IMR-90 (cell line): ENCODE data around the gene HNRNPC. TPM values are rescaled to one million over a fixed set of nuclear protein-coding genes. Genes with fewer than 3 reads are reported as not detected.
"Not testable (repeated sequence)": the region's sequence is repeated elsewhere in the genome, so short reads cannot be mapped to it uniquely, and the experiment has no call there.

Experiments
- ATAC-seq: fragments of 200-7000 bp; cut with Tn5 transposase; 2 replicates; pipeline ENCODE4 v1.9.1; 2020; ENCODE audit warnings: low read depth, mild to moderate bottlenecking, moderate library complexity
- BruUV-seq: library from RNA; stranded (reverse); fragments of 400-500 nt; replicated peaks from 2 replicates; lab custom pipeline; 2021; lab: Mats Ljungman, UMichigan
- CTCF ChIA-PET: fragments of 300-600 bp; formaldehyde crosslinking; extraction: SDS; loops from one replicate; lab custom pipeline; 2021; ENCODE audit warnings: antibody characterized with exemption; lab: Yijun Ruan, JAX
- POLR2A ChIA-PET: fragments of 300-600 bp; sonication (Branson Sonifier 250); formaldehyde crosslinking; loops from one replicate; lab custom pipeline; 2022; ENCODE audit warnings: antibody characterized with exemption; ENCODE audit not compliant: unreplicated experiment; lab: Charles Lee
- DNase-seq: peaks from one replicate; pipeline ENCODE4 v3.0.0; 2013
- H2AFZ ChIP-seq: replicated peaks from 2 replicates; pipeline ENCODE3; 2013; ENCODE audit warnings: low read length, mild to moderate bottlenecking; ENCODE audit not compliant: poor library complexity
- H2AK5ac ChIP-seq: 2 replicates; pipeline ENCODE4 v1.6.1; 2013; ENCODE audit warnings: low read depth, low read length, inconsistent platforms
- H2AK9ac ChIP-seq: replicated peaks from 2 replicates; pipeline ENCODE3; 2013; ENCODE audit warnings: mild to moderate bottlenecking, low read depth, low read length, moderate library complexity; ENCODE audit not compliant: poor library complexity
- H2BK120ac ChIP-seq: 2 replicates; pipeline ENCODE4 v1.6.1; 2013; ENCODE audit warnings: low read depth, low read length, inconsistent platforms
- H2BK15ac ChIP-seq: 3 replicates; pipeline ENCODE4 v1.6.1; 2013; ENCODE audit warnings: low read depth, low read length, inconsistent platforms
- H2BK20ac ChIP-seq: 2 replicates; pipeline ENCODE4 v1.6.1; 2013; ENCODE audit warnings: low read depth, mild to moderate bottlenecking, inconsistent platforms, low read length, moderate library complexity
- H2BK5ac ChIP-seq: 2 replicates; pipeline ENCODE4 v1.6.1; 2013; ENCODE audit warnings: mild to moderate bottlenecking, low read depth, low read length, inconsistent platforms; ENCODE audit not compliant: poor library complexity, severe bottlenecking
- H3K14ac ChIP-seq: replicated peaks from 2 replicates; pipeline ENCODE4 v1.6.1; 2013; ENCODE audit warnings: low read depth, low read length, inconsistent platforms
- H3K18ac ChIP-seq: 2 replicates; pipeline ENCODE4 v1.6.1; 2013; ENCODE audit warnings: low read depth, low read length, control low read depth
- H3K23ac ChIP-seq: 2 replicates; pipeline ENCODE4 v1.6.1; 2013; ENCODE audit warnings: low read depth, low read length, inconsistent platforms
- H3K27ac ChIP-seq: 2 replicates; pipeline ENCODE4 v1.5.1; 2013; ENCODE audit warnings: mild to moderate bottlenecking, control low read depth, low read length; ENCODE audit not compliant: insufficient read depth
- H3K27me3 ChIP-seq: 2 replicates; pipeline ENCODE4 v1.6.1; 2013; ENCODE audit warnings: low read length; ENCODE audit not compliant: control insufficient read depth, insufficient read depth
- H3K36me3 ChIP-seq: 2 replicates; pipeline ENCODE4 v1.6.1; 2013; ENCODE audit warnings: low read length, mixed read lengths; ENCODE audit not compliant: control insufficient read depth, insufficient read depth
- H3K4ac ChIP-seq: 2 replicates; pipeline ENCODE4 v1.6.1; 2013; ENCODE audit warnings: low read depth, low read length, inconsistent platforms
- H3K4me1 ChIP-seq: 2 replicates; pipeline ENCODE4 v1.6.1; 2013; ENCODE audit warnings: low read length, mixed read lengths; ENCODE audit not compliant: control insufficient read depth, insufficient read depth
- H3K4me2 ChIP-seq: 2 replicates; pipeline ENCODE4 v1.6.1; 2013; ENCODE audit warnings: low read depth, mild to moderate bottlenecking, control low read depth, low read length, moderate library complexity
- H3K4me3 ChIP-seq: 2 replicates; pipeline ENCODE4 v1.5.1; 2013; ENCODE audit warnings: low read depth, mild to moderate bottlenecking, control low read depth, low read length, moderate library complexity; ENCODE audit not compliant: insufficient read depth
- H3K56ac ChIP-seq: 2 replicates; pipeline ENCODE4 v1.6.1; 2013; ENCODE audit warnings: low read length, inconsistent platforms; ENCODE audit not compliant: insufficient read depth; ENCODE audit errors: extremely low read depth
- H3K79me1 ChIP-seq, 2 experiments: 2 replicates each; pipeline ENCODE4 v1.6.1; 2013; ENCODE audit warnings: low read length in 2 of 2, inconsistent platforms in 1 of 2, low read depth in 1 of 2
- H3K9ac ChIP-seq: 2 replicates; pipeline ENCODE4 v1.6.1; 2013; ENCODE audit warnings: low read depth, low read length, control low read depth
- H3K9me1 ChIP-seq: 2 replicates; pipeline ENCODE4 v1.6.1; 2013; ENCODE audit warnings: low read length, inconsistent platforms; ENCODE audit not compliant: insufficient read depth
- H3K9me3 ChIP-seq: 2 replicates; pipeline ENCODE4 v1.6.1; 2013; ENCODE audit warnings: low read length; ENCODE audit not compliant: control insufficient read depth, insufficient read depth
- H4K20me1 ChIP-seq: 2 replicates; pipeline ENCODE4 v1.6.1; 2013; ENCODE audit warnings: low read length, inconsistent platforms; ENCODE audit not compliant: insufficient read depth
- H4K5ac ChIP-seq: 2 replicates; pipeline ENCODE4 v1.6.1; 2013; ENCODE audit warnings: mild to moderate bottlenecking, low read depth, low read length, control low read depth
- H4K8ac ChIP-seq, 2 experiments: 2 replicates each; pipeline ENCODE4 v1.6.1; 2013; ENCODE audit warnings: low read depth in 2 of 2, low read length in 2 of 2, control low read depth in 1 of 2, inconsistent platforms in 1 of 2
- H4K91ac ChIP-seq: 2 replicates; pipeline ENCODE4 v1.6.1; 2013; ENCODE audit warnings: low read depth, low read length, inconsistent platforms; ENCODE audit not compliant: insufficient read depth
- WGBS, 2 experiments: methylation state at CpG; one replicate each; pipeline versions ENCODE4 v1.1.5 to v1.1.7; 2013; ENCODE audit warnings: missing lambda C conversion rate in 2 of 2; ENCODE audit not compliant: insufficient read length in 1 of 2; ENCODE audit errors: extremely low coverage in 2 of 2; 5-methylcytosine and 5-hydroxymethylcytosine counted together
- dilution Hi-C: fragments of 300-500 bp; cut with HindIII; formaldehyde crosslinking; loops from one replicate; pipeline ENCODE4 v1.14.3; 2018; ENCODE audit warnings: low sequenced_read_pairs; ENCODE audit not compliant: unreplicated experiment
- in situ Hi-C: fragments of 300-500 bp; cut with MboI; formaldehyde crosslinking; loops from 3 replicates; pipeline ENCODE4 v1.14.3; 2019; ENCODE audit warnings: low sequenced_read_pairs, inconsistent platforms, mixed read lengths
- intact Hi-C: fragments of 100-400 bp; cut with micrococcal nuclease; formaldehyde crosslinking; loops from 2 replicates; pipeline ENCODE4 v1.10.0; 2022
- polyA plus RNA-seq, 3 experiments: library from polyadenylated mRNA; depleted of rRNA; stranded (reverse); fragments of >200 nt; gene quantifications; 2 replicates each; pipeline ENCODE4 v1.2.3, GENCODE V29; 2012; ENCODE audit warnings: low replicate concordance in 1 of 3
- total RNA-seq: library from RNA; depleted of rRNA; stranded (reverse); fragments of >200 nt; gene quantifications from 2 replicates; pipeline ENCODE4 v1.2.3, GENCODE V29; 2012

HNRNPC gene
- total and polyA plus RNA-seq, 2 of the 4 experiments (the other 2 are of a cell fraction) = 308 to 615 TPM

DNA sequence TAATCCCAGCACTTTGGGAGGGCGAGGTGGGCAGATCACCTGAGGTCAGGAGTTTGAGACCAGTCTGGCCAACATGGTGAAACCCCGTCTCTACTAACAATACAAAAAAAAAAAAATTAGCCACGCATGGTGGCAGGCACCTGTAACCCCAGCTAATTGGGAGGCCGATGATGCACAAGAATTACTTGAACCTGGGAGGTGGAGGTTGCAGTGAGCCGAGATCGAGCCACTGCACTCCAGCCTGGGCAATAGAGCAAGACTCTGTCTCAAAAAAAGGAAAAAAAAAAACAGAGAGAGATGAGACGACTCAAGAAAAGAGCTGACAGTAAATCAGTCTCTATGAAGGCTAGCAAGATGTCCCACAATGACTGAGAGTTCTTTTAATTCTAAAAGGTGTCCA lies 44.1 kb downstream of the HNRNPC start:
- H2AFZ ChIP-seq, H3K9me1 ChIP-seq, H4K91ac ChIP-seq, ATAC-seq, H3K23ac ChIP-seq, H3K4ac ChIP-seq, POLR2A ChIA-PET, BruUV-seq, H3K27me3 ChIP-seq, DNase-seq, H3K56ac ChIP-seq, H4K8ac ChIP-seq, H2AK9ac ChIP-seq, intact Hi-C loops, H2BK20ac ChIP-seq, H2BK5ac ChIP-seq, H3K9ac ChIP-seq, H3K4me1 ChIP-seq, H2BK15ac ChIP-seq, dilution Hi-C loops, in situ Hi-C loops, H3K27ac ChIP-seq, H4K5ac ChIP-seq, H2BK120ac ChIP-seq, H3K9me3 ChIP-seq, CTCF ChIA-PET, H3K14ac ChIP-seq, H2AK5ac ChIP-seq, H3K18ac ChIP-seq, H3K4me2 ChIP-seq, H3K4me3 ChIP-seq: not testable (repeated sequence)
- WGBS, 2 experiments = 83% methylated on average over 1 of the region's 7 CpGs; no CpG with 5 or more reads in 1 of the 2 experiments
- Histone ChIP-seq H3K79me1 (peaks cover 7 to 54% of the 10 kb centered on the region in 2 experiments), H3K36me3 (peaks cover 47% of the 10 kb centered on the region), H4K20me1 (peaks cover 94% of the 10 kb centered on the region)
